Measurements from ENCODE around the gene NPTX1.

DNA sequence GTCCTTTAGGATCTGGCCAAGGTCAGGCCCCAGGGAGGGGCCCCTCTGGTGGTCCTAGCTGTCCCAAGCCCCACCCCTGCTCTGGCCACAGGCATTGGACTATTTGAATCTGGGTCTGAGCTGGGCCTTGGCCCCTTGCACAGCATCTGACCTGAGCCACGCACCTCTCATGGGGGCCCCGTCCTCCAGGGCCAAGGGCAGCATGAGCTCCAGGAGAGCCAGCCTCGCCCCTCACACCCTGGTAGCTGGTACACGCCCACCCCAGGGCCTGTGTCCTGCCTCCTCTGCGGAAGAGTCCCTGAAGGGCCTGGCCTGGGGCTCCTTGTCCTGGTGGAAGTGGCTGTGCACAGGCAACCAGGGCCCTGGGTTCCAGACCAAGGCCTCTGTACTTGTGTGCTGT lies 37.6 kb downstream of the NPTX1 start:
- TF ChIP-seq SUZ12 (IDR thresholded peaks at IDR 0.05; ENCODE audit: extremely low read depth, insufficient read depth, insufficient read length): no peak
- no peak for TF ChIP-seq YY1 (IDR thresholded peaks at IDR 0.05; ENCODE audit: insufficient read depth, insufficient read length)
- TF ChIP-seq ZNF274 (IDR thresholded peaks at IDR 0.05; ENCODE audit: low read depth, low read length): no peak

All from NT2/D1 (cell line).